ENCODE results near the gene PDE1C.
"Not testable (repeated sequence)": the region's sequence is repeated elsewhere in the genome, so short reads cannot be mapped to it uniquely, and the experiment has no call there.

The PDE1C gene

DNA sequence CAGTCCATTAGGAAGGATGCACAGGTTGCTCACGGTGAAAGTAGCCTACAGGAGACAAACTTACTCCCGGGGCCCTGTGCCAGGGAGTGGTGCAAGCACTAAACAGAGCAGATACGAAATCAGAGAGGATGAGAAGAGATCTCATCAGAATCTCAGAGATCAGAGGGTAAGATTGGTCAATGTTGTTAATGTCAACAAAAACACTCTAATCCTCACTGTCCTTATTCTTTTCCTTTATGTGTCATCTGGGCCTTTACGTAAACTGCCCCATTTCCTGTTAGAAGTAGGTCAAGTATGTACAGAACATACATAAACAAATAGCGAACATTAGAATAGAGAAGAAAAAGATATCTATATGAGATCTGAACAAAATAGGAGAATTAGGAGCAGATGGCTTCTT lies 220.1 kb downstream of the PDE1C start:
- DNase-seq (ENCODE audit: low spot score): no peak

DNA sequence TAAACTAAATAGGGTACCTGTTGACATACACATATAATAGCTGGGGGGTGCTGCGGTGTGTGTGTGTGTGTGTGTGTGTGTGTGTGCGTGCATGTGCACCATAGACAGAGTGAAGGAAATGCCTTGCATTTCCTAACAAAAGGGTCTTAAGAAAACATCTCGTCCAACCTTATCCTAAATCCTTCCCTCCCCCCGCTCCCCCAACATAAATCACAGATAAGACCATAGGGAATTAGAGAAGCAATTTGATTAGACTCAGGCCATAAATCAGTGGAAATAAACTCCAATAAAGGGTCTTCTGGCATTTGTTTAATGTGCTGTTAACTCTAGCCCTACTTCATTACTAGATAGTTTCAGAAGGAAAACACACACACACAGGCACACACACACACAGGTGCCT lies 234.7 kb downstream of the PDE1C start:
- no peak for DNase-seq (ENCODE audit: low spot score)

DNA sequence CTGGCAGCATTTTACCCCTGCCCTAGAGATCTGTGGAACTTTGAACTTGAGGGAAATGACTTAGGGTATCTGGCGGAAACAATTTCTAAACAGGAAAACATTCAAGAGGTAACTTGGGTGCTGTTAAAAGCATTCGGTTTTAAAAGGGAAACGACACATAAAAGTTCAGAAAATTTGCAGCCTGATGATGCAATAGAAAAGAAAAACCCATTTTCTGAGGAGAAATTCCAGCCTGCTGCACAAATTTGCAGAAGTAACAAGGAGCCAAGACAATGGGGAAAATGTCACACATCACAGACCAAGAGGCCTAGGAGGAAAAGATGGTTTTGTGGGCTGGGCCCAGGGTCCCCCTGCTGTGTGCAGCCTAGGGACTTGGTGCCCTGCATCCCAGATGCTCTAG lies 236.6 kb downstream of the PDE1C start:
- DNase-seq (ENCODE audit: low spot score): not testable (repeated sequence)

DNA sequence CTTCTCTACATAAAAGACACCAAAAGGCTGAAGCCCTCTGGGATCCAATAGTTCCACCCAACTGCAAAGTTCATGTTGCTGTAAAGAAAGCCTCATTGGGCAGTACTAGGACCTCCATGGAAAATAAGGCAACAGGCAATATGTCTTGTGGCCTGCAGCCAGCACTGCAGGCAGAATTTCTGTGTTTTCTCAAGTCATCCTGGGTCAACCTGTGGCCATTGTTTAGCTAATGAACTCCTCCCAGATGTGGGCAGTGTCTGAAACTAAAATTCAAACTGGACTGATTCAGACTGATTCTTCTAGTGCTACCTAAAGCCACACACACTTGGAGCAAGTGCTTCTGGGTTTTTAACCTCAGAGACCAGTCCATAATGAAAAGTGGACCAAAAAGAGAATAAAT lies 241.7 kb downstream of the PDE1C start:
- DNase-seq (ENCODE audit: low spot score): no peak

DNA sequence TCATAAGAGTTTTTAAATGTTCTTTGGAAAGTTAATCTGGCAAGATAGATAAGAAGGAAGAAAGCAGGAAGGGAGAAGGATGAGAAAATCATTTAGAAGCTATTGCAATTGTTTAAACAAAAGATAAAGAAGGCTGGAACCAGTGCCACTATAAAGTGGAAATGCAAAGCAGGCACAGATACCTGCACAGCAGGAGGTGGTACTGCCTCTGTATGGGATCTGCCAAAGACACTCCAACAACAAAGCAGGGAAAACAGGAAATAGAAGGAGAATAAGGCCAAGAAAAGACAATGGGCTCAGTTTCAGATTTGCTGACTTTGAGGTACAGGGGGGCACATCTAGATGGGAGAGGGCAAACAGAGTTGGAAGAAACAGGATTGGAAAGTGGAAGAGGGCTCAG lies 244.6 kb downstream of the PDE1C start:
- DNase-seq (ENCODE audit: low spot score): no peak

DNA sequence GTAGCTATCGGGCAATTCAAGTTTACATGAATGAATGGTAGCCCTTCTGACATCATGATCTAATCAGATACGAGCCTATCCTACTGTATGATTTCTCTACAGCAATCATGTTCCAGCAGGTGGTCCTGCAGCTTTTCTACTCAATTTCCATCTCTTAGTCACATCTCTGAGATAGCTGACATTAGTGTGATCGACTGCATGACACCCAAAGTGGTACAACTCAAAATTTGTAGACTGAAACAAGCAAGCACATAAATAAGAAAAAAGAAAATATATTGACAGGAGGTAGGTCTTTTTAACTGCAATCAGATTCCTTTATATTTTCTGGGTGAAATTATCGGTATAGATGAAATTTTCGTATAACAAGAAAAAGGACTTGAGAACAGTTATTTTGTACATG lies 251.2 kb downstream of the PDE1C start:
- DNase-seq (ENCODE audit: low spot score): no peak

DNA sequence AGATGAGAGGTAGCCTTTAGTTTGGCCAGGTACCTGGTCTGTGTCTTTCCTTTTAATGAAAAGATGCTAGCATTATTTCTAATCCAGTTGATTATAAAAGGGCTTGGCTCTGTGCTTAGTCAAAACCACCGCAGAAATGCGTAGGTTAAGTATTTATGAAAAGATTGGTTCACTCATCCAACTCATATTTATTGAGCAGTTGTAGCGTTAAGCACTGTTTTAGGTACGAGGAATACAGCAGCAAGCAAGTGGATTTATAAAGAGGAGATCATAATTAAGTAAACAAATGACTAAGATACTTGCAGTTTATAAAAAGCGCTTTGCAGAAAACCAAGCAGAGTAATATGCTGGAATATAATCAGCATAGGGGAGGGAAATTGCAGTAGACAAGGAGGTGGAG lies 253.4 kb downstream of the PDE1C start:
- no peak for DNase-seq (ENCODE audit: low spot score)

DNA sequence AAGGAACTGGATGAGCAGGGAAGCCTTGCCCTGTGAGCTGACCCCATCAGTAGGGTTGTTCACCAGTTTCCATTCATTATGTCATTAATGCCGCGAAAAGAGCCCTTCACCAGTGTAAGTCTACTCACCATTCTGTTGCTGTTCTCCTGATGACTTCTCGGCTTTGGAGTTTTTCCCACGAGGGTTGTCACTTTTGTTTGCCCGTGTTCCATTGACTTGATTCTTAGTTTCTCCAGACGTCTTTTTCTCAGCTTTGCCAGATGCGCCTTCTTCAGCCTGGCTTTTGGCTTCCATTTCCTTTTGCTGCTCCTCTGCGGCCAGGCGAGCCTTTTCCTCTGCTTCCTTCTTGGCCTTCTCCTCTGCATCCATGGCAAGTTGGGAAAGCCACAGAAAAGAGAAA lies 254.4 kb downstream of the PDE1C start:
- no peak for DNase-seq (ENCODE audit: low spot score)

DNA sequence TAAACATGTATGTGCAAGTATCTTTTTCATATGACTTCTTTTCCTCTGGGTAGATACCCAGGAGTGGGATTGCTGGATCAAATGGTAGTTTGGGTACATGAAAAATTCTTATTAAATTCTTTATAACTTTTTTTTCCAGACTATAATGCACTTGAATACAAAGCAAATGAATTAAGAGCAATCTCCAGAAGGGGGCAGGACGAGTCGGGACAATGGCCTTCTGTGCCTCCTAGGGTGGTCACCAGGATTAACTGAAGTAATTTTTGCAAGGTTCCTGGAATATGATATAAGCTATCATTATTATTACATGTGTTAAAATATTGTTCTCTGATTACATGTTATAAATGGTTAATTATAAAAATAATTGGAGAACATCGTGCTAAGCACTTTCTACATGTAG lies 256.0 kb downstream of the PDE1C start:
- DNase-seq (ENCODE audit: low spot score): no peak

DNA sequence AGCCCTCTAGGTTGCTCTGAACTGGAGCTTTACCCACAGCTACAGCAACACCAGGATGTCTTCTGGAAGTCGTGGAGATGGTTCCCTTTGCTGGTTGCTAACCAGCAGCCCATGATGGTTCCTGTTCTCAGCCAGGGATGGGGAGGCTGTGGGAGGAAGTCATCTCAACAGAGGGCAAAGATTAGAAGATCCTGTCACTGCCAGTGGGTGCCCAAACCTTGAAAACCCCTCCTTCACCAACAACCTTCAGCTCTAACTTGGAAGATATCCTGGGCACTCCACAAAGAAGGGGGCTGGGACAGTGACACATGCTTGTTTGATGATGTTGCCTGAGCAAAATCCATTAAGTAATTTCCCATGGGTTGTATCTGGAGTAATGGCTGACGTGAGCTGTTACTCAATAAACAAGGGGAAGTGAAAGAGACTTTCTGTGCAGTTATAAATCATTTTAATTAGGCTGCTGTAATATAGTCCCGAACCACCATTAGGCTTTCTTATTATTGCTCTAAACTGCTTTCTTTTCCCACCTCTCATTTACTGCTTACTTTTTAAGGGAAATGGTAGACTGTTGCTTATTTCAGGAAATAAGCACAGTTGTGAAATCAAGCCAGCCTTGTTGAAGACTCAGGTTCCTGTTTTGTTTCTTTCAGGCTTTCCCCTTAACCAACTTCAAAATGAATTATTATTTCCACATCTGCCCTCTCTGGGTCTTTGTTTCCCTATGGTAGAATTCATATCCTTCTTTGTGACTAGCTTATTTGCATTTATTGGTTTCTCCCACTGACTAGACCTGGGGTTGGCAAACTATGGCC lies 258.4 kb downstream of the PDE1C start:
- DNase-seq (ENCODE audit: low spot score): peak; percentile 64

DNA sequence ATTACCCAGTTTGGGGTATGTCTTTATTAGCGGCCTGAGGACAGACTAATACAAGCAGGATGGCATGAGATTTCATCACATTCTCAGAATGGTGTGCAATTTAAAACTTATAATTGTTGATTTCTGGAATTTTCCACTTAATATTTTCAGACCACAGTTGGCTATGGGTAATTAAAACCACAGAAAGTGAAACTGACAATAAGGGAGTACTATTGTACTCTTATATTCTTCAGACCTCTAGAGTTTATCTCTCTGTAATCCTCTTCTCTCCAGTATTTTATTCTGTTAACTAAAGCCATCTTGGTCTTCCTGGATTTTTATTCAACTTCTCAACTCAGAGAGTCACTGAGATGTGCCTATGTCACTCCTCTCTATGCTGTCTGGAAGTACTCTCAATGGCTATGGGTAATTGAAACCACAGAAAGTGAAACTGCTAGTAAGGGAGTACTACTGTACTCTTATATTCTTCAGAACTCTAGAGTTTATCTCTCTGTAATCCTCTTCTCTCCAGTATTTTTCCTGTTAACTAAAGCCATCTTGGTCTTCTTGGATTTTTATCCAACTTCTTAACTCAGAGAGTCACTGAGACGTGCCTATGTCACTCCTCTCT lies 264.9 kb downstream of the PDE1C start:
- DNase-seq (ENCODE audit: low spot score): no peak

DNA sequence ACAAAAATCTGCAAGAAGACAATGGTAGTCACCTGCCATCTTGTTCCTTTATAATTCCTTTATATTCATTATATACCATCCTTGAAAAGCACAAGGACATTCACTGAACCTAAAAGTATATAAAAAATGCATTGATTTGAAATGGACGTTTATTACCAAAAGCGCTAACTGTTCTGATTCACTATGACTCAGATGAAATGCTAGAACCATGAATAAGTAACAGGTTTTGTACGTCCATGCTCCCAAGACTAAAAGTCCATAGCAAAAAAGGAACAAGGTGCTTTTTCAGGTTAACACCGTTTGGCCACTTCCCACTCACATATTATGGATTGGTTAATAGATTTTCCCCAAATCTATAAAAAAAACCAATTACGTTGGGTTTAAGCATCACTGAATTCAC lies 273.8 kb downstream of the PDE1C start:
- no peak for DNase-seq (ENCODE audit: low spot score)

DNA sequence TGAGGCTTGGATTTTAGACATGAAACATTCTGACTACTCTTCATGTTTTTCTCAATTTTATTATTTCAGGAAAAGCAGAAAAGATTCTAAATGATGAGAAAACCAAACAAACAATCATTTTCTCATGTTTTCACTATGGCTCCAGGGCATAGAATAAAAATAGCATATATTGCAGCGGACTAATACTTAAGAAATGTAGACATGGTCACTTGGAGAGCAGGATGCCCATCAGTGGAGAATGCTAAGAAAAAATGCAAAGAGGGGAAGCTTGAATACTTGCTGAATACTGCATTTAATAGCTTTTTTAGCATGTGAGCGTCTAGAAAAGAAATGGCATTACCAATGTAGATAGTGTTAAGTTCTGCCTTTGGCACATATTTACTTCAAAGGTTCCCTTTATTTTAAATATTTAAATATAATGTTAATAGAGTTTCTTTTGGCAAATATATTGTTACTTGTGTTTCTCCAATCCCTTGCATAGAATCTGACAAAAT lies 275.3 kb downstream of the PDE1C start:
- DNase-seq (ENCODE audit: low spot score): no peak

DNA sequence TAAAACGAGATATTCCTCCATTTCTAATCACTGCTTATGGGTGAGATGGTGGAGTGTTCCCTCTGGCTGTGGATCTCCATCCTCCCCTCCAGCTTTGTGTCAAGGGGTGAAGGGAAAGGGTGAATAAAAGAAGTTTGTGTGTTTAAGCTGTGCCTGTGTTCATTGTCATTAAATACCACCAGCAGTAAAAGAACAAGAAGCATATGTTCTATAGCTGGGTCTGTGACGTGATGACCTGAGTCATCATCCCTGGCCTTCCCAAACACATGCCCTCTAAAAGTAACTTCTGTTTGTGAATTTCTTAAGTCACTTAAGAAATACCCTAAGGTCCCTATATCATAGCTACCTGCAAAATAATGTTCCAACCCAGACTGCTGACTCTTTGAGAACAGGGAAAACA lies 278.3 kb downstream of the PDE1C start:
- DNase-seq (ENCODE audit: low spot score): no peak

DNA sequence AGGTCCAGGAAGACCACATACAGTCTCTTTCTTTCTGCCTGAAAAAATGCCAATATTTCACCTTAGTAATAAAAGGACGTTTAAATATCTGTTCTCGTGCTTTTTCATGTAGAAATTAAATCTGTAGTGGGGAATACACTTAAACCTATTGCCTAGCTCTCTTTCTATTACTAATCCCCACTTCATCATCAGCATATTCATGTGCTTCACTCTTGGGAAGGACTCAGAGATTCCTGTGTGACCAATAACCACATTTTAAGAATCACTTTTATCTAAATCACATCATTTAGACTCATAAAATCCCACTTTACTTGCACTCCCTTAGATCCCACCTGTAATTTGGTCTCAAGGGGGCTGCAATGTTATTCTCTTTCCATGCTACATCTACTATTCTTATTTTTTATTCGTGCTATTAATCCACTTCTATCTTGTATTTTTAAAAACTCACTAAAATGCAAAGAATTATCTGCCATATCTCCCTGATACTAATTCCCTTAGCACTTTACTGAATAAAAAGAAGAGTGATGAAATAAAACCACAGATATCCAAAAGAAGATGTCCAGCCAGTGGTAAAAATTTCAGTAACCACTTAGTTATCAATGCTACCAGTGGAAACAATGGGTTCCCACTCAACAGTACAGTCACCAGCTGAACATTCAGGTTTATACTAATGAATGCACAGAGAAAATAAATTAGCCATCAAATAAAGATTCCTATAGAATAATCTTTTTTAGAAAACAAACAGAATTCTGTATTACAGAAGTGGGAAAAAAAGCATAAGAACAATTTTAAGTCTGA lies 281.1 kb downstream of the PDE1C start:
- no peak for DNase-seq (ENCODE audit: low spot score)

DNA sequence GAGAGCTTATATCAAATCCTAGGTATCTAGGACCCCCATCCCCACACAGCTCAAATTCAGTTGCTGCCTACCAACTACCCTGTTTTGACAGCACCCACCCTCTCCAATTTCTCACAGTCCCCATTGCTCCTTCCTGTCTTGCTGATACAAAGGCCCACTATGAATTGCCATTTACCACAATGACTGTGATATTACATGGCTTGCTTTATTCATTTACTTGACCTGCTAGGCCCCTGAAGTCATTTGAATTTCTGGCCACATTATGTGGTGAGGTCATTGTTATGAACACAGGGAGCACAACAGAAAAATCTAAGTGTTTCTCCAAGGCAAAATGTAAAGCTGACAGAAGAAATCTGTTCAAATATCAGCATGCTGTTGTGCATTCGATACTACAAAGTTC lies 281.8 kb downstream of the PDE1C start:
- DNase-seq (ENCODE audit: low spot score): peak; percentile 47

DNA sequence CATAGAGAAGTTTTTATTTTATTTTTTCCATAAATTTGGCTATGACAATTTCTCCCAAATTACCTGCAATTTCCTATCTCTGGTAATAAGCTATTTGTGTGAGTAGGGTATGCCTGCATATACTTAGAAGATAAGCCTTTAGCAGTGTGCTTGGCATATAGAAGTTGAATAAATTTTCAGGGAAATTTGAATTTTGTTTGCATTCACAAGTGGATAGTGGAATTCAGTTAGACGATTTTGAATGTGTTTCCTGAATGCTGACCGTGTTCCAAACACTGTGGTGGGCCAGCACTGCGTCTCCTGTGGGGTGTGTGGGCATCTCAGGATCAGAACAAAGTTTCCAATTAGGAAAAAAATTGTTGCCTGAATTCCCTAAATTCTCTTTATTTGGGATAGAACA lies 283.9 kb downstream of the PDE1C start:
- no peak for DNase-seq (ENCODE audit: low spot score)

DNA sequence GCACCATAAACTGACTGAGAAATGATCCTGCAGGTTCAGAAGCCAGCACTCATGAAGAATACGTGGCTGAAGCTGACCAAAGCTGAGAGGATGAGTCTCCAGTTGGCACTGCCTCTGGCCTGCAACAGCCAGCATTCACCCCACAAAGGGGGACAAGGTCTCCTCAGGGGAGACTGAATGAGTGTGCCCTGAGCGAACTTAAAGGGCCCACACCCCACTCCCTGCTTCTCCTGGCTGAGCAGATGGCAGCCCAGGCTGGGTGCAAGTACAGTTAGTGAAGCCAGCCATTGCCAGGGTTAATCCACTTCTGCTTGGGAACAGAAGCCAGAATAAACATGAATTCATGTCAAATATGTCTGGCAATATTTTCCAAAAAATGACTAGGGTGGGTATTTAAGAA lies 285.1 kb downstream of the PDE1C start:
- DNase-seq (ENCODE audit: low spot score): peak; percentile 33

DNA sequence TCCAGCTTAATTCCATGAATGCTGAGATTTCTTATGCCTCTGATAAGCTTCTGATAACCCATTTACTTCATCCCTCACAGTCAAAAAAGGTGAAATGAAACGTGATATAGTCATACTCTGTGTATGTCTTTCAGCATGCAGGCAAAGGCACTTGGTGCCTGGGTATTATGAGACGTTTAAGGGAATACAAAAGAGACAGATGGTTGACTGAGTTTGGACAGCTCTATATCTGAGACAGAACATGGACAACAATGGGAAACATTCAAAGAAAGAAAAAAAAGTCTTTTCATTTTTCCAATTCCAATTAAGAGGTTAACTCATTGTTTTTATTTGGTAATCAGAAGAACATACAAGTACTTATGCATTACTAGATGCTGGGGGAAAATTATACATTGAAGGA lies 287.0 kb downstream of the PDE1C start:
- peak; percentile 72 for DNase-seq (ENCODE audit: low spot score)

DNA sequence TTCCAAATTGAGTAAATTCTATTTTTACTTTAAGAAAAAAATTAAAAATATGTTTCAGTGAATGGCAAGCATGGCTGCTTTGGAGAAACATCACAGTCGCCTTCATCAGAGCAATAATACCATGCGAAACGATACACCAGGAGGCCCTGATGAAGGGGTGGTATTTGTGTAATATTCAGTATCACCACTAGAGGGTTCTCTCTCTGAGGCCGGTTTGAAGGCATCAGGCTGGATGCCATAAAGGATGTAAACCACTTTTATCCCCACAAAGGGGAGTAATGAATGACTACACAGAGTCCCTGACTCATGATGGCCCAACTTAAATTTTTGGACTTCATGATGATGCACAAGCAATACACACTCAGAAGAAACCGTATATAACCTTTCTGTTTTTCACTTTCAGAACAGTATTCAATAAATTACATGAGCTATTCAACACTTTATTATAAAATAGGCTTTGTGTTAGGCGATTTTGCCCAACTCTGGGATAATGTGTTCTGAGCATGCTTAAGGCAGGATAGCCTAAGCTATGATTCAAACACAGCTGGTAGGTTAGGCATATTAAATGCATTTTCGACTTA lies 287.7 kb downstream of the PDE1C start:
- peak; percentile 84 for DNase-seq (ENCODE audit: low spot score)

DNA sequence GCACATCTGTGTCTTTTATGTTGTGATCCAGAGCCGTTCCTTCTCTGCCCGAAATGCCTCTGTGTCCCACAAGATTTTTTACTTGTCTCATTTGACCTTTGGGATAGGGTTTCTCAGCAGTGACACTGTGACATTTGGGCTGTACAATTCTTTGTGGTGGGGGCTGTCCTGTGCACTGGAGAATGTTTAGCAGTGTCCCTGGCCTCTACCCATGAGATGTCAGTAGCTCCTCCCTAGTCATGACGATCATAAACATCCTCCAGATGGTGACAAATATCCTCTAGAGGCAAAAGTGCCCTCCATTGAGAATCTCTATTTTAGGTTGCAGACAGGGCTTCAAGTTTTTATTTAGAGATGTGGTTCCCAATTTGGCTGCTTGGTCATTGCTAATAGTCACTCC lies 291.9 kb downstream of the PDE1C start:
- no peak for DNase-seq (ENCODE audit: low spot score)

DNA sequence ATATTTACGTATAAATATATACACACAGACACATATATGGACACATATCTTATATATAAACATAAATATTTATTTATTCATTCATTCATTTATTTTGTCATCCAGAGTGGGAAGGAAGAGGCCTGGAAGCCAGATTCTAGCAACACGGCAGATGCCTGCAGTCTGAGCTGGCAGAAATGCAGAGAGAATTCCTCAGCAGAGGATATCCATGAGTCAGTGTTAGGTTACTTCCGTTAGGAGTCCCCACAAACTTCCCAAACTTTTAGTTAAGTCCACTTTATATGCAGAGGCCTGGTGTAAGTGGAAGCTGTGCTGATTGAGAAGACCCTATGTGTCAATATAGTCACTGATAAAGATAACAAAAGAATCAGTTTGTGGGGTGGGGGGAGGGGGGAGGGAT lies 293.6 kb downstream of the PDE1C start:
- DNase-seq (ENCODE audit: low spot score): no peak

DNA sequence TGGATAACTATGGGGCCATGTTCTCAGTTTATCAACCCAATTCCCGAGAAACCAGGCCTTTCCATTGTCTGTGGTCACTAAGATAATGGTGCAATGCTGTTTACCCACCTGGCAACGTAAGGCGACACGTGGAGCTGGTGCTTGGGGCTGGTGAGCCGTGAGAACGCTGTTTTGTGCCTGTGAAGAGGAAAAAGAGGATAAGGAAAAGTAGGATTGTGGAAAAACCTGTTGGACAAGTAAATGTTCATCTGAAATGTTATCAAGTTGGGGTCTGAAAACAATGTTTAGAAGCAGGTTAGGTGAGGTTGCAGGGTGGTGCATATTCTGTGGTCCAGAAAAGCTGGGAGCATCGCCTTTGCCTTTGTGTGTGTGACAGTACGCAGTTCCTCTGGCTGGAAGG lies 294.7 kb downstream of the PDE1C start:
- no peak for DNase-seq (ENCODE audit: low spot score)
